Measurements from ENCODE around the gene UBTF.

DNA sequence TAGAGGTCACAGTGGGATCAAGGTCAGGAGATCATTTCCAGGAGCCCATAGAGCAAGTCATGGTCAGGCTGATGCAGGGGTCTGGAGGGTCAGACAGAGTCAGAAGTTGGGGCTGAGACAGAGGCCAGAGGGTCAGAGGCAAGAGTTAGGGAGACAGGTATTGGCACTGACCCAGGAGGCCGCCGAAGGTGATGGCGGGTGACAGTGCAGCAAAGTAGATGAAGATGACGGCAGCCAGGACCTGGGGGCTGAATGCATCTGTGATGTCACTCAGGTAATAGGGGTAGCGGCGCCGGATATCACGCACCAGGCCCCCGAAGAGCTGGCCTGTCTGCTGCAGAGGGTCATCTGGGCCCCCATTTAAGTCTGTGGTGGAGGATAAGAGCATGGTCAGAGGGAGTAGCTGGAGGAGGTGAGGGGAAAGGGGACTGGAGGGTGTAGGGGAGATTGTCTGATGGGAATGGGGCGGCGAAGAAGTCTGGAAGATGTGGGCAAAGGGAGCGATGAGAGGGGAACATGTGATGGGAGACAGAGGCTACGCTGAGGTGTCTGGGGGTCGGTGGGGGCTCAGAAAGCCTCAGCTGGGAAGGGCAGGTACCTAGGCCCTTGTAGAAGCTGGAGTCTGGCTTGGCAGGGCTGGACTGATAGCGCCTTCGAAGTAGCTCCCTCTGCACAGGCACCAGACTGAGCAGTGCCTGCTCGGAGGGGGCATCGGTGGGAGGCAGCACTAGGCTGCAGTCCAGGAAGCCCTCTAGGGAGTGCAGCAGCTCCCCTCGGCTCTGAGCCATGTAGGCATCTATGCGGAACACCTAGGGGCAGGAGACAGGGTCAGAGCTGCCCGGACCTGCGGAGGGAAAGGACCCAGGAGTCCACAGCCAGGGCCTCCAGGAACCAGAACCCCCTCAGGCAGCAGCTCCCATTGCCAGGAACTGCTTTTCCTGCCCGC lies 38.6 kb upstream of the UBTF start:
- TF ChIP-seq, protein P1, sequence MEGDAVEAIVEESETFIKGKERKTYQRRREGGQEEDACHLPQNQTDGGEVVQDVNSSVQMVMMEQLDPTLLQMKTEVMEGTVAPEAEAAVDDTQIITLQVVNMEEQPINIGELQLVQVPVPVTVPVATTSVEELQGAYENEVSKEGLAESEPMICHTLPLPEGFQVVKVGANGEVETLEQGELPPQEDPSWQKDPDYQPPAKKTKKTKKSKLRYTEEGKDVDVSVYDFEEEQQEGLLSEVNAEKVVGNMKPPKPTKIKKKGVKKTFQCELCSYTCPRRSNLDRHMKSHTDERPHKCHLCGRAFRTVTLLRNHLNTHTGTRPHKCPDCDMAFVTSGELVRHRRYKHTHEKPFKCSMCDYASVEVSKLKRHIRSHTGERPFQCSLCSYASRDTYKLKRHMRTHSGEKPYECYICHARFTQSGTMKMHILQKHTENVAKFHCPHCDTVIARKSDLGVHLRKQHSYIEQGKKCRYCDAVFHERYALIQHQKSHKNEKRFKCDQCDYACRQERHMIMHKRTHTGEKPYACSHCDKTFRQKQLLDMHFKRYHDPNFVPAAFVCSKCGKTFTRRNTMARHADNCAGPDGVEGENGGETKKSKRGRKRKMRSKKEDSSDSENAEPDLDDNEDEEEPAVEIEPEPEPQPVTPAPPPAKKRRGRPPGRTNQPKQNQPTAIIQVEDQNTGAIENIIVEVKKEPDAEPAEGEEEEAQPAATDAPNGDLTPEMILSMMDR (IDR thresholded peaks at IDR 0.05): no peak
- no peak for TF ChIP-seq POLR2AphosphoS5 (IDR thresholded peaks at IDR 0.05)
- TF ChIP-seq POLR2A (IDR thresholded peaks at IDR 0.05): no peak

All from suprapubic skin (tissue), 4 donors.